ENCODE measurements around the gene WNT16. TPM values are rescaled to one million over a fixed set of nuclear protein-coding genes. Genes with fewer than 3 reads are reported as not detected.

The WNT16 gene
- total RNA-seq, 1 experiment from 2014 or later = not detected

DNA sequence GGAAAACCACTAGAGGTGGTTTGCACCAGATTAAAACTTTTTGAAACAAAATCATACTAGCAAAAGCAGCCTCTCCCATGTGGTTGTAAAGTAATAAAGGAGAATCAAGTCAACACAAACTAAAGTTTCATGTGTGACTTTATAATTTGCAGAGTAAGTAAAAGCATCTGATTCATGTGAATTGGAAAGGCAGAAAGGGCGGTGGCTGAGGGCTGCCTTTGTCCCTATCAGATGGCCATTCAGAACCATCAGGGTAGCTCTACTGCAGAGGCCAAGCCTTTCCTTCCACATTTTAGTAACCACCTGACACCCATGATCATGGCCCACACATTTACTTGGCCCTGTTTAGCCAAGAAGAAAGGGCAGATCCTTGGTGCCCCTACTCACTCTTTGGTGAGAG, 15.7 kb downstream of the WNT16 start:
- TF ChIP-seq, protein P1, sequence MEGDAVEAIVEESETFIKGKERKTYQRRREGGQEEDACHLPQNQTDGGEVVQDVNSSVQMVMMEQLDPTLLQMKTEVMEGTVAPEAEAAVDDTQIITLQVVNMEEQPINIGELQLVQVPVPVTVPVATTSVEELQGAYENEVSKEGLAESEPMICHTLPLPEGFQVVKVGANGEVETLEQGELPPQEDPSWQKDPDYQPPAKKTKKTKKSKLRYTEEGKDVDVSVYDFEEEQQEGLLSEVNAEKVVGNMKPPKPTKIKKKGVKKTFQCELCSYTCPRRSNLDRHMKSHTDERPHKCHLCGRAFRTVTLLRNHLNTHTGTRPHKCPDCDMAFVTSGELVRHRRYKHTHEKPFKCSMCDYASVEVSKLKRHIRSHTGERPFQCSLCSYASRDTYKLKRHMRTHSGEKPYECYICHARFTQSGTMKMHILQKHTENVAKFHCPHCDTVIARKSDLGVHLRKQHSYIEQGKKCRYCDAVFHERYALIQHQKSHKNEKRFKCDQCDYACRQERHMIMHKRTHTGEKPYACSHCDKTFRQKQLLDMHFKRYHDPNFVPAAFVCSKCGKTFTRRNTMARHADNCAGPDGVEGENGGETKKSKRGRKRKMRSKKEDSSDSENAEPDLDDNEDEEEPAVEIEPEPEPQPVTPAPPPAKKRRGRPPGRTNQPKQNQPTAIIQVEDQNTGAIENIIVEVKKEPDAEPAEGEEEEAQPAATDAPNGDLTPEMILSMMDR (conservative IDR thresholded peaks at IDR 0.05) = no peak
- H2BK15ac ChIP-seq (ENCODE audit: low read depth, low read length) = no peak overlapping the region
- no peaks in the 10 kb centered on the region for H3K27me3 ChIP-seq (ENCODE audit: insufficient read depth, low read length)
- H3K56ac ChIP-seq (ENCODE audit: insufficient read length, low read depth, low read length) = no peak overlapping the region
- no peak overlapping the region for H3K27ac ChIP-seq (ENCODE audit: insufficient read length, low read depth, low read length)
- H4K20me1 ChIP-seq (ENCODE audit: control insufficient read depth, insufficient read depth, insufficient read length) = no peaks in the 10 kb centered on the region
- H3K4me3 Mint-ChIP-seq = no peak overlapping the region
- H4K91ac ChIP-seq (ENCODE audit: insufficient read length, low read depth, low read length) = no peak overlapping the region
- H3K4me1 ChIP-seq (ENCODE audit: insufficient read depth, low read length) = no peaks in the 10 kb centered on the region
- H2BK5ac ChIP-seq (ENCODE audit: insufficient read length, low read length) = no peak overlapping the region
- no peak overlapping the region for H2BK20ac ChIP-seq (ENCODE audit: low read depth, low read length, poor library complexity, severe bottlenecking)
- no peak overlapping the region for H3K4ac ChIP-seq (ENCODE audit: low read depth, low read length)
- H2AK5ac ChIP-seq (ENCODE audit: insufficient read length, low read length) = no peak overlapping the region
- H3K9ac ChIP-seq (ENCODE audit: extremely low read depth, insufficient read length, low read length) = no peak overlapping the region
- H3T11ph ChIP-seq (ENCODE audit: low read length) = no peak overlapping the region
- H3K23me2 ChIP-seq (ENCODE audit: insufficient read length, low read depth, low read length, poor library complexity, severe bottlenecking) = no peaks in the 10 kb centered on the region
- no peak overlapping the region for H3K14ac ChIP-seq (ENCODE audit: insufficient read depth, low read length)
- no peaks in the 10 kb centered on the region for H3K27me3 Mint-ChIP-seq (ENCODE audit: low read depth)
- H3K23ac ChIP-seq (ENCODE audit: insufficient read length, low read depth, low read length) = no peak overlapping the region
- WGBS (ENCODE audit: extremely low coverage, insufficient read length, low lambda C conversion rate) = no CpG with 5 or more reads among the region's 1 CpG
- H4K8ac ChIP-seq (replicated peaks; ENCODE audit: insufficient read length, low read depth, low read length) = no peak overlapping the region
- H3K4me1 Mint-ChIP-seq = no peaks in the 10 kb centered on the region
- no peaks in the 10 kb centered on the region for H3K9me3 ChIP-seq (ENCODE audit: control insufficient read depth, low read depth, low read length)
- DNase-seq = no peak
- H3K18ac ChIP-seq (ENCODE audit: insufficient read length, low read depth, low read length) = no peak overlapping the region
- H3K36me3 Mint-ChIP-seq (ENCODE audit: insufficient read depth in 1 of 3, low read depth in 3 of 3) = peaks cover 3 to 13% (median 10%) of the 10 kb centered on the region in 3 experiments; a peak in 5 of 7 replicates
- no peak overlapping the region for H2AFZ ChIP-seq (ENCODE audit: low read length)
- no peak overlapping the region for H3K27ac Mint-ChIP-seq
- H4K5ac ChIP-seq (ENCODE audit: insufficient read length, low read depth, low read length) = no peak overlapping the region
- H3K79me1 ChIP-seq (ENCODE audit: insufficient read depth, low read depth, low read length, poor library complexity, severe bottlenecking) = no peaks in the 10 kb centered on the region
- no peaks in the 10 kb centered on the region for H3K79me2 ChIP-seq (ENCODE audit: insufficient read depth, low read length)
- H2BK120ac ChIP-seq (ENCODE audit: low read depth, low read length, poor library complexity, severe bottlenecking) = no peak overlapping the region
- H3K9me3 Mint-ChIP-seq = no peaks in the 10 kb centered on the region
- no peak overlapping the region for H2BK12ac ChIP-seq (ENCODE audit: insufficient read length, low read depth, low read length)
- no peak overlapping the region for H3K4me2 ChIP-seq (ENCODE audit: insufficient read depth, insufficient read length, low read length)
